Fibroblast of upper back skin (primary cell): ENCODE measurements around the gene DPH1.
A peak's percentile ranks its signal among the peaks of the same experiment; 100 is the strongest.

Experiments
- DNase-seq: peaks from one replicate; pipeline ENCODE4 v3.0.0-alpha.2; 2013

The DPH1 gene

DNA sequence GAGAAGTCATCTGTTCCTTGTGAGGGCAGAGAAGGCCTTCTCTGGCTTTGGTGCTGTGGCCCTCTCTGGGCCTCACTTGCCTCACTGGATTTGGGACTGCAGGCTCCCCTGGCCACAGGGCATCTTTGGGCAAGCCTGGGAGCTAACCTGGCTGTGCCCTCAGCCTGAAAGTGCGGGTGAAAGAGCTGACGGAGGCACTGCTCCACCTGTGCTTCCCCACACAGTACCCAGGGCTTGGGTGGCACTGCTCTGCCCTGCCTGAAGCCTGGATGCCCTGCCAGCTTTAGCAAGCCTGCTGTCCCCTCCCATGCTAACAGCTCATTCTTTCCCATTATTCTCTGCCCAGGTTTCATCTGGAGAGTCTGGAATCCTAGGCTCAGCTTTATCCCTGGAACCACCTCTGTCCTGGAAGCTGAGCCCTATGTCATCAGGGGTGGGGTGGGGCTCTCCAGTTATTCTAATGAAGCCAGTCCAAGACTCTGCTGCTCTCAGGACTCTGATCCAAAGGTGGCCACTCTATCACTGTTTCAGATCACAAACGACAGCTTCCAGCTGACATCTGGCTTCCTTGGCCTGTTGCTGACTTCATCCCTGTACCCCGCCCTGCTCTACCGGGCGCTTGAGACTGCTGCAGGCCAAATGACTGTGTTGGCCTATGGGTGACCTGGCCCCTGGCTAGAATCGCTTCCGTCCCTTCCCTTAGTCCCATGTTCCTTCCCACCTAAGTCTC, 54.2 kb downstream of the DPH1 start:
- no peak for DNase-seq

DNA sequence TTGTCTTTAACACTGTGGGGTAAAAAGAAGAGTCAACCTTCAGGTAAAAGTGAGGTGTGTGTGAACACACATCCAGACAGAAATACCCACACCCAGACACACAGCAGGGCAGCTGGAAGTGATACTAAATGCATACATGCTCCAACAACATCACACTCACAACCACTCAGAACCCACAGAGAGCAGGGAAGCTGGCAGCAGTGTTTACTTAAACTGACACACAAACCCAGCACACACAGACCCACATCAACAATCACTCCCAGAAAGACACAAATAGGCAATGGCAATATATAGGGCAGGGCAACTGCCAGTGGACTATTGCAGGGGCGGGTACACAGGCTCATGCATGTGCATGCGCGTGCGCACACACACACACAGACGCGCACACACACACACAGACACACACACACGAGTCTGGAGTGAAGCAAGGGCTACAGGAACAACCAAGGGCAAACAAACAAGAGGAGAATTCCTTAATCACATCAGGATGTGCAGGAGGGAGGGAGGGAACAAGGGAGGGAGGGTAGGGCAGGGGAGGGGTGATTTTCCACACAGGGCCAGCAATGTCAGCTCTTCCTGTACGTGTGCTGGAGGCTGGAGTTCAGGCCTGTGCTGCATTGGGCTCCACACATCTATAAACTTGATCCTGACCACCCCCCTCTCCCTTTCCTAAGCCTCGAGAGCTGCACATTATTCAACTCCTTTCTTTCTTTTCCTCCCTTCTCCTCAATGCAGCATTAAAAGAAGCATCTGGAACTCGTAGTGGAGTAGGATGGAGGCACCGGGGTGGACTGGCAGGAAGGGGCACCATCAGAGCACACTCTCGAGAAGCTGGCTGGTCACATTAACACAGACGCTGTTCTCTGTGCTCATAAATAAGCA, 55.1 kb downstream of the DPH1 start:
- peak; percentile 91 for DNase-seq

DNA sequence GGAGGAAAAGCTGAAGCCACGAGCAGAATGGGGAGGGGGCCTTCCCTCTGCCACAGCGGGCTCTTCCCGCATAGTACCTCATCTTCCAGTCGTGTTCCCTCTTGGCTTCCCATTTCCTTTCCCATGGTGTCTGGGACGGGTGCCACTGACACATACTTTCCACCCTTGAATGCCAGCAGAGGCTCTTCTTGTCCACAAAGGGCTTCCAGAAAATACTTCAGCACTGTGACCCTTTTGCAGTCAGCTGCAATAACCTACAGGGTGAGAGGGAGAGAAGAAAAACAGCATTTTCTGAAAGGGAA, 55.6 kb downstream of the DPH1 start:
- peak; percentile 73 for DNase-seq

DNA sequence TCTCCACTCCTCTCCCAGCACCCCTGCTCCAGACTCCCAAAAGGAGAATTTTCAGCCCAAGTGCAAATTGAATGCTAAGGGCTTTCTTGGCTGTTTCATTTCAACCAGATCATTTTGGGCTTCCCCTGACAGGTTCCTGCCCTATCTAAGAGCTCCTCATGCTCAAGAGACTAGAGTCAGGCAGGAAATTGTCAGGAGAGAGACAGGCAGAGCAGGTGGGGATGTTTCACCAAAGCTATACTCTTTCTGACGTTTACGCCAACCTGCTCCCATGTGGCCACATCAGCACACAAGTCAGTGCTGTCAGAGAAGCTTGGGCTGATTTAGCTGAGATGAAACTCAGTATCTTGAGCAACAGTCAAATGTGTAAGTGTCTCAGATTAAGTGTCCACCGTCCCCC, 56.4 kb downstream of the DPH1 start:
- DNase-seq = no peak

DNA sequence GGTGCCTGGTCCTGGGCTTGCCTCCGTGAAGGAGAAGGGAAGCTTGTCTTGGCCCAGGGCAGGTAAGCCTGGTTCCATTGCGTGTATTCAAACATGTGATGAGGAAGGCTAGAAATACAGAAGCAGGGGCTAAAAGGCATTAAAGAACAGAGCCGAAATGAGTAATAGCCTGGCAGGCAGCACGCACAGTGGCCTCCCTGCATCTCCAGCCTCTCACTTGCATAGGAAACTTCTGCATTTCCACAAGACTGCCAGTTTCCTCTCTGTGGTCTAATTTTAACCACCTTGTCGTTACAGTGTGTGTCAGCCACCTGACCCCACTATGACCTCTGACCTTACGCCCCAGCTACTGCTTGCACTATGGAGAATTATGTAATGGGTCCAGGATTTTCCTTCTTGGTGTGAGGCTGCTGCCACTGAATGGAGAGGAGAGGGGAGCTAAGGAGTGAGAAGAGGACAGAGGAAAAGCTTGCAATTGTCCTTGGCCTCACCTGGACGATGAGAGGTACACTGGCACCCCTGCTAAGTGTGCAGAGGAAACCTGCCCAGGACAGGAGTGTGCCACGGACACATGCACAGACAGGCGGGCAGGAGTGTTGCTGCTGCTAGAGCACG, 57.8 kb downstream of the DPH1 start:
- peak; percentile 54 for DNase-seq

DNA sequence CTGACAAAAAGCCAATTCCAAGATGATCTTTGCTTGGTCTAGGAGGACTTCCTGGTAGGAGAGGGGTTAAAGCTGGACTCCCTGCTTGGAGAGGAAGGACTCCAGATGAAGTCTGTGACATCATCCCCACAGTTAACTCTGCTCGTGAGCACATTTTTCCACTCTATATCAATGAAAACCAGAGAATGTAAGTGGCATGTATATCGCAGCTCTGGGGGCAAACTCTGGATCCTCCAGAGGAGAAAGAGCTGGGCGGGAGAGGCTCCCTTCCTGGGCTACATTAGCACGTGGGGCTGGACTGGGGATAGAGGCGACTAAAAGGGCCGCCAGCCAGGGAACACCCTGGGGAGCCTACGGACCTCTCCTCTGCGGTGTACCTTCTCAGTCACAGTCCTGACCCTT, 59.1 kb downstream of the DPH1 start:
- peak; percentile 83 for DNase-seq

DNA sequence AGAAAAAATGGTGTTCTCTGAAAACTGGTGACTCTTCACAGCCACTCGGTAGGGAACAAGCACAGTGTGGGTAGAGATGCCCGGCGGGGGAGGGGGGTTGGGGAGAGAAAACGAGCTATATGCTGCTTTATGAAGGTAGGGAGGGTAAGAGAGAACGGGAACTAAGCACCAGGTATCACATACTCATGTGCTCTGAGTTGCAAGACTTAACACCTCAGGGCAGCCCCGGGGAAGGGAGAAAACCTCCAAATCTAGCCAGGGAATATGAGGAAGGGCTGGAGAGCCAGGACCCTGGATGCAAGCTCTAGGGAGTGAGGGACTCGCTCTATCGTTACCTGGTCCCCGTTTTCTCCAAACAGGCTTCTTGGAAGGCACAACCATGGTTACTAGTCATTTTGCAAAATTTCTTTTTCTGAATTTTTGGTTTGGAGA, 60.3 kb downstream of the DPH1 start:
- DNase-seq = no peak

DNA sequence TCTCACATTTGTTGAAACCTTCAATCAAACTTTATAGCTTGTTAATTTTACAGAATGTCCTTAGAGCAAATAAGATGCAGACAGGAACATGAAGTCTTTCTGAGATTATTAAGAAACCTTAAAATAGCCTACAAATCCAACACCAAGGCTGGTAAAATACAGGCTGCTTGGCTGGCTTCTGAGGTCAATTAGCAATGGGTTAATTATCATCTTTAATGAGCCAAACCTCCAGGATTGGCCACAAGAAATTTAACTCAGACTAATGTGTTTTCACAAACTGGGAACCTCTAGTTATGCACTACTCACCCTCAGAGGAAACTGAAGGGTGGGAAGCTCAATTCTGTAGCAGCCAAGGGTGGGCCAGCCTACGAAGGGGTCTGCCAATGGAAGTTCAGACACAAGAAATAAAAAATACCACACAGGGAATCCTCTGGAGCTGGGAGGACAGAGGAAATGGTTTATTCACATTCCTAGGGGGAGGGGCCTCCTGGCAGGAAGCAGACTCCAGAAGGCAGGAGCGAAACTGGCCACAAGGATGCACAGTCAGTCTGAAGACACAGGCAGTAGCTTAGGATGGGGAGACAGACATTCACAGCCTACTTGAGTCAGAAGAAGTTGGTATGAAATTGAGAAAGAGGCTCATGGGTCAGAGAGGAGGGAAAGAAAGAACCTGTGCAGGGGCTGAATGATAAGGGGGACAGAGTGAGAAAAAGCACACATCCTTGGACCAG, 61.0 kb downstream of the DPH1 start:
- DNase-seq = peak; percentile 98

DNA sequence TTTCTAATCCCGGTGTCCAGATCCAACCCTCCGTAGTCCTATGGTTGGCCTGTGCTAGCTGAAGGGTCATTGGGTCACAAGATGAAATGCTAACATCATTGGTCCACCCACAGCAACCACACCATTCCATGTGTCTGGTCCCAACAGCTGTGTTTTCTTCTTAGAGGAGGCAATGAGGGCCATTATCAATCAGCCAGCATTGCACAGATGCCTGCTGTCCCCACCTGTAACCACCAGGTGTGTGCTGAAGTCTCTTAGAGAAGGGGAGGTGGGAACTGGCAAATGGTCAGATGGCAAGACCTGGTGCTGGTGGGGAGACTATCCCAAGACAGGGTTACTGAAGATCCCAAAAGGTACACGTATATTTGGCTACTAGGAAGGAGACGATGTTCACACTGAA, 62.3 kb downstream of the DPH1 start:
- DNase-seq = no peak

DNA sequence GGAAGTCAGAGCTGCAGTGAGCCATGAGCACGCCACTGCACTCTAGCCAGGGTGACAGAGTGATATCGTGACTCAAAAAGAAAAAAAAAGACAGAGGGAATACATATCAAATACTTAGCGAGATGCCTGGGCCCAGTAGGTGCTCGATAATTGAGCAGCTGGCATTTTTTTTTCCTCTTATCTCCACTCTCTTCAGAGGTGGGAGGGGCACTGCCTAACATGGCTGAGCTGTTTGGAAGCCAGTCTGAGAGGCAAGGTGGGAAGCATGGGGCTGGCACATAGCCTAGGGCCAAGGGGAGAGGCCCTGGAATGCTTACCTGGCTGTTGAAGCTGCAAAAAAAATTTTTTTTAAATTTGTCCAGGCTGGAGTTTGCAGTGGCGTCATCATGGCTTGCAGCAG, 63.4 kb downstream of the DPH1 start:
- no peak for DNase-seq
